Adipose tissue (tissue), 3 donors: ENCODE data around the gene MAPK10. TPM values are rescaled to one million over a fixed set of nuclear protein-coding genes. Genes with fewer than 3 reads are reported as not detected.
"Not testable (repeated sequence)": the region's sequence is repeated elsewhere in the genome, so short reads cannot be mapped to it uniquely, and the experiment has no call there.

ENCODE experiments used
- H3K27ac ChIP-seq: one replicate; pipeline ENCODE4 v1.5.1; 2013; ENCODE audit warnings: low read depth, low read length
- WGBS, 3 donors: extraction: QIAGEN DNeasy Blood & Tissue Kit; methylation state at CpG; one replicate each; pipeline ENCODE4 v1.1.7; 2013; 5-methylcytosine and 5-hydroxymethylcytosine counted together
- polyA plus RNA-seq, 3 donors: library from polyadenylated mRNA; stranded (reverse); fragments of 200-250 nt; gene quantifications; one replicate each; pipeline ENCODE4 v1.2.3, GENCODE V29; 2013
- donor health status: healthy with polysubstance abuse.
- donor health status: Bipolar disorder and iron deficiency.
- donor health status: healthy.

MAPK10 gene
- polyA plus RNA-seq, 3 donors = 3.8 to 37.8 (median 34.9) TPM

DNA sequence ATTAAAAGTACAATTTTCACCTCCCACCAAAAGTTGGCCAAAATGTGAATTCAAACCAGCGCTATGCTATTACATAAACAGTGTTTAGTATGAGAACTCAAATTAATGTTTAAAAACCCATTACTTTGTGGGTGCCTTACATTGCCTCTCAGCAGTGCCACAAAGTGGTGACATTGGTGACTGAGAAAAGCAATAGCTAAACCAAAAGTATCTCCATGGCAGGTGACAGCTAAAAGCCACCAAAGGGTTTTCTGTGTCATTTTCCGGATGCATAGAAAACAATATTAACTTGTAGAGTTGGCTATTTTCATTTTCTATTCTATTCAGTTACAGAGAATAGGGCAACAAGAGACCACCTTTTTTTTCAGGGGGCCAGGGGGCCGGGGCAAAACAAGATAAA is 261.2 kb downstream of the MAPK10 start:
- 74 to 89% (median 89%) methylated on average over 3 of the region's 3 CpGs for WGBS, 3 donors
- no peak overlapping the region for H3K27ac ChIP-seq

DNA sequence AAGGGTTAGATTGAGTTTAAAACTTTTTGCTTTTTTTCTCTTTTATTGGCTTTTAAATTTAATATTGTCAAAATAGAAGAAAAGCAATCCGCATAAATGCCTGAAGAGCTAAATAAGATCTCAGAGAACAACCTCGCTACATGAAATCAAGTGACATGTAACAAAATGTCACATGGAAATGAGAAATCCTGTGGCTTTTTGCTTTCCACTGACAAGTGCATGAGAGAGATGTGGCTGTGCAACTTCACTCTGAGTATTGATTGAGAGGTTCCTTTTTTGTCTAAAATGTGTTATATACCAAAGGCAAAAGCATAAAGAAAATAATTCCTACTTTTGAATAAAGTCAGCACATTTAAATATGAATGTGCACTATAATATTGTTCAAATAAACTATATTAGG is 263.5 kb downstream of the MAPK10 start:
- no peak overlapping the region for H3K27ac ChIP-seq
- WGBS, 3 donors = 87 to 98% (median 88%) methylated on average over 2 of the region's 2 CpGs

DNA sequence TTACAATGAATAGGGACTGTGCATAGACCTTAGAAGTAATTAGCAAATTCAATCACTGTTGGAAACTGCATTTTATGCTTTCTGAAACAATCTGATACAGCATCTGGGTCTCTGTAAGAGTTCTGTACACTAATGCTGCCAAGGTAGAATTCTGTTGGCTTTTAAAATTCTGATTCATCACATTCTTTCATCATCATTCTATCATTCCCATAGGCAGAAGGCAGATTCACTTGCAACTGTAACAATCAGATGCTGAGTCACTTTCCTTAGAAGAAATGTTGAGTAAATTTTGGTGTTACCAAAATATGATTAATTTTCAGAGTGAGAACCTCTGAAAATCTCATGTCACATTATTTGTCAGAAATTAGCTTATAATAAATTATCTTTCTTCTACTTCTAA is 267.2 kb downstream of the MAPK10 start:
- no peak overlapping the region for H3K27ac ChIP-seq

DNA sequence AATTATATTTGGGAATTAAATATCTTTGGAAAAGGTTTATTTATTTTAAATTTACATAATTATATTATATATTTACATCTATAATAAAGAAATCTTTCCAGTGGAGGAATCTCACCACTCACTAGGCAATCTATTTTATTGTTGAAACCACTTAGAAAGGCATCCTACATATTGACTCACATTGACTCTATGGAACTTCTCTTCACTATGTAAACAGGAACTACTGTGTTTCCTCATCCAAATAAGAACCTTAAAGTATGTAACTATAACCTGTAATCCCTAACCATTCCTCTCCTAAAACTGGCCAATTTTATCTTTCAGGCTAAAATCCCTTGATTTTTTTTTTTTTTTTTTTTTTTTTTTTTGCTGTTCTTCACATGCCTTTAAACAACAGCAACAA is 268.7 kb downstream of the MAPK10 start:
- H3K27ac ChIP-seq = no peak overlapping the region

DNA sequence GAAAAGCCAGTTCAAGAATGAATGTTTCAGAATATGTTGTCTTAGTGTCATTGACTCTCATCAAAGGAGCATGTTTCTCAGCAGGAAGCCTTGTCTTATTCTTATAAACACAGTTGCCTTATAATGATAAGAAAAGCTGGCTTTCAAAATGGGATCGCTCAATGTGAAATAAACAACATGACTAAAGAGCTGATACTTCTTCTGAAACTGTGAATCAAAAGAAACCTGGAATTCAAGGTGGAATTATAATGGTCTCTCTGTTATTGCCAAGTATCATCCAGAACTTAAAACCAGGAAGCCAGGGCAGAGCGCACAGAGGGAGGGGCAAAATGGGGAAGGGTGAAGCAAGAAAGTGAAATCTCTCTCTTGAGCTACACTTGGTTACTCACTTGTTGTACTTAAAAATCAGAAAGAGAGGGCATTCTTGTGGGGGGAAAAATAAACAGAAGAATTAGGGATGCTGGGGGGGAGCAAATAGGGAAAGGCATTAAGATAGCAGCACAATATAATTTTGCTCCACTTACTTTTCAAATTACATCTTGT is 270.0 kb downstream of the MAPK10 start:
- WGBS, 3 donors = 81 to 85% (median 83%) methylated on average over 2 of the region's 2 CpGs
- H3K27ac ChIP-seq = no peak overlapping the region

DNA sequence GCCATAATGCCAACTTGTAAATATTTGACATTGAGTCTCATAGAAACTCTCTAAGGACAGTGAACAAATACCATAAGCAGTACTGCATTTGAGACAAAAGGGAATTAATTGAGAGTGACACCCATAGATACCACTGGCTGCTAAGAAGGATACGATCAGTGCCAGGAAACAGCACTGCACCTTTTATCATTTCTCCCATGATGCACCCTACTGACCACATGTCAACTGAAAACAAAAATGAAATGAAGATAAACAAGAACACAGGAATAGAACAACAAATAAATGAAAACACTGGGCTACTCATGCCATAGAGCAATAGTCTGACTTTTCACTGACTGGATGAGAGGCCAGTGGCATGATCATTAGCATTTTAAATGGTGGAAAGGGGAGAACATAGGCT is 270.8 kb downstream of the MAPK10 start:
- WGBS, 3 donors = 76 to 89% (median 78%) methylated on average over 1 of the region's 1 CpG
- no peak overlapping the region for H3K27ac ChIP-seq

DNA sequence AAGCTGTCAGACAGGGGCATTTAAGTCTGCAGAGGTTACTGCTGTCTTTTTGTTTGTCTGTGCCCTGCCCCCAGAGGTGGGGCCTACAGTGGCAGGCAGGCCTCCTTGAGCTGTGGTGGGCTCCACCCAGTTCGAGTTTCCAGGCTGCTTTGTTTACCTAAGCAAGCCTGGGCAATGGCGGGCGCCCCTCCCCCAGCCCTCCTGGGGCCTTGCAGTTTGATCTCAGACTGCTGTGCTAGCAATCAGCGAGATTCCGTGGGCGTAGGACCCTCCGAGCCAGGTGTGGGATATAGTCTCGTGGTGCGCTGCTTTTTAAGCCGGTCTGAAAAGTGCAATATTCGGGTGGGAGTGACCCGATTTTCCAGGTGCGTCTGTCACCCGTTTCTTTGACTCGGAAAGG is 284.1 kb downstream of the MAPK10 start:
- not testable (repeated sequence) for H3K27ac ChIP-seq
- 86 to 94% (median 88%) methylated on average over 15 of the region's 15 CpGs for WGBS, 3 donors

DNA sequence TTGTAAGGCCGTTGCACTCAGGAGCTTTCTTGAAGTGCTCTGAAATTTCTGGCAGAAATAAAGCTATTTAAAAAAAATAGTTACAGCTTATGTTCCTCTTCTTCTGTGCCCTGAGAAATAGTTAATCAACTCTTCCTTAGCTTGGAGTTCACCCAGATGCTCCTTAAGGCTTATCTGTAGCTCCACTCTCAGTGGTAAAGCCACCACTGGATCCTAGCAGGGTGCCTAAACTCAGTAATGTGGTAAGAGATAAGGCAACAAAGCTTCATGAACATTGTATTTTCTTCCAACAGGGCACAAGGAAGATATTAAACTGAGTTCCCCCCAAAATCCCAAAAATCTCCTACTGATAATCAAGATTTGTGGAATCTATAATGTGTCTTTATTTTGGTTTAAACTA is 299.5 kb downstream of the MAPK10 start:
- no peak overlapping the region for H3K27ac ChIP-seq
- 94 to 100% (median 96%) methylated on average over 1 of the region's 1 CpG for WGBS, 3 donors

DNA sequence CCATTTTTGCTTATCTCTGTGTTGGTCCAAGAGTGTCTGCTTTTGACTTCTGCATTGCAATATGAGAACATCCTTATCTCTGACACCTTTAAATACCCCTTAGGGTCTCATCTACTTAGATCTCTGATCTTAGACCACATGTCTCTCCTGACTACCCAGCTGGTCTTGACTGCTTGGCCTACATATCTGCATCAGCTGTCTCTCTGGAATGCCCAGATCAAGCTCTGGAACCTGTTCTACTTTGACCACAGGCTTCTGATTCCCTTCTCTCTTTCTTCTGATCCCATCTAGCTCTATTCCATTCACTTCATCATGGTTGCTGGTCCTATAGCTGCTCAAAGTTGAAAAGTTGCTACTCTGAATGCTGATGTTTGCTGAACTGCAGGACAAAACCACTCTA is 301.2 kb downstream of the MAPK10 start:
- no peak overlapping the region for H3K27ac ChIP-seq

DNA sequence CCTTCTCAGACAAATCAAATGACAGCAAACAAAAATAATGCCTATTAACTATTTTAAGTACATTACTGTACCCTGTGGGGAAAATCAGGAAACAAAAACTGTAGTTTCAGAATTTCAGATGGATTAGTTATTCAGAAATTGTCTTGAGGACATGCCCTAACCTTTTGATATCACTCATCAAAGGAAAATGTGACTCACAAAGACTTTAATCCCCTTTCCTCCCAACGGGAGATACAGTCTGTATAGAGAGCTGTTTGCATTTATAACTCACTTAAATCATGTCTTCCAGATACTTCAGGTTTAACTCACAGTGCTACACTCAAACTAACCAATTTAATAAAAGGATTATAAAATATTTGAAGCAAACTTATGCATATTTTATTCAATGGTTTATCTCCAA is 304.0 kb downstream of the MAPK10 start:
- no peak overlapping the region for H3K27ac ChIP-seq
- WGBS, 3 donors = 29 to 55% (median 48%) methylated on average over 1 of the region's 1 CpG

DNA sequence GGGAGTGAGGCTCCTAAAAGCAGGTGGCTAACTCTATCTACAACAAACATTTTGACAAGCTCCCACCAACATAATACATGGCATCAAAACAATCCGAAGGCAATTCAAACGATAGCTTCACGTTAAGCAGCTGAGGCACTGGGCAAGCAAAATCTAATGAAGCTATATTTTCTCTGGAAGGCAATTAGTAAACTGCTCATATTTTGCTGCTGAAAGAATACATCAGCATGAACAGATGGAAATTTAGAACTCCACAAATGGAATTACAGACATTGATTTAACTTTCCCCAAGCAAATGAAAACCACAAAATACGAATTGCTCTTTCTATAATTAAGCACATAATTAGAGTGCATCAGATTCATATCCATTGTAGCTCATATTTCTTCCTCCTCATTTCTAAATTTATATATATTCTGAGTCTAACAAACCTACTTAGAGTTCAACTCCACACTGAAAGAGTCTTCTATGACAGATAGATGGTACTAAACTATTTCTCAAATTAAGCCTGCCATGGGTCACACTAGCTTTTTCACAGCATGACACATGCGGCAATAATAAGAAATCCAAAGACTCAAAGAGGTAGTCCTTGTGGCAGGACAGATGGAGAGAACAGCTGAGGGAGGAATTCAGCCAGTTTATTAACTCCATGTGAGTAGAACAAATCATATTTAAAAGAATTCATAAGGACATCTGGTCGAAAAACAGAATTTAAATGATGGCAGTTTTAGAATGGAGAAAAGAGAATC is 305.4 kb downstream of the MAPK10 start:
- no peak overlapping the region for H3K27ac ChIP-seq
- WGBS, 3 donors = 68 to 89% (median 88%) methylated on average over 6 of the region's 6 CpGs

DNA sequence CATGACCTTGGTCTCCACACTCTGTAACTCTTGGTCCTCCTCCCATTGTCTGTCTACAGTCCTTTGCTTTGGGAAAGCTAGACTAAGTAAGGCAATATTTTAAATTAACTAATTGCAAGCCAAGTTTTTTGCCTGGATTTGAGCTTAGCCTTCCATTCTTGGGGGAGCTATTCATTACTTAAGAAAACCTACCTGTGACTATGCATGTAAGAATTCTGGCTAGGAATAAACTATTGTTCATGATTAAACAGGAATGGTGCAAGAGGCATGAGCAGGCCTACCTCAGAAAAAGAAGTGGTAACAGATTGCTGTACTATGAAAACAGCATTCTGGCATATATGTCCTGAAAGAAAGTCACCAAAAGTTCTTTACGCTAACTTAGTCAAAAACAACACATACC is 309.4 kb downstream of the MAPK10 start:
- 95 to 100% (median 97%) methylated on average over 1 of the region's 1 CpG for WGBS, 3 donors
- H3K27ac ChIP-seq = no peak overlapping the region

DNA sequence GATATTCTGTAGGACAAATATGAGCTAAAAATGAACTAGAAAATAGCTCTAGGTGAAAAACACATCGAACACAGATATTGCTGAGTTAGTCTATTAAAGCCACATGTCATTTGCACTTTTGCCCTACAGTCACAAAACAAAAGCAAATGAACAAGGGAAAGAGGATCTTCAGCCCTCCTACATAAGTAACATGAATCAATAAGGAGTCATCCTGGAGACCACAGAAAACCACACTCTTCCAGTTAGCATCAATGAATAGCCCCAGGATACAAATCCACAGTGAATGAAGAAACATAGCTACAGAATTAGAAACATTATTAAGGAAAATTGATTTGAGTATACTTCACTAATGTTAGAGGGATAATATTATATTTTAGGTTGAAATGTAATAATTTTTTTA is 311.4 kb downstream of the MAPK10 start:
- WGBS, 3 donors = 80 to 88% (median 82%) methylated on average over 1 of the region's 1 CpG
- no peak overlapping the region for H3K27ac ChIP-seq

DNA sequence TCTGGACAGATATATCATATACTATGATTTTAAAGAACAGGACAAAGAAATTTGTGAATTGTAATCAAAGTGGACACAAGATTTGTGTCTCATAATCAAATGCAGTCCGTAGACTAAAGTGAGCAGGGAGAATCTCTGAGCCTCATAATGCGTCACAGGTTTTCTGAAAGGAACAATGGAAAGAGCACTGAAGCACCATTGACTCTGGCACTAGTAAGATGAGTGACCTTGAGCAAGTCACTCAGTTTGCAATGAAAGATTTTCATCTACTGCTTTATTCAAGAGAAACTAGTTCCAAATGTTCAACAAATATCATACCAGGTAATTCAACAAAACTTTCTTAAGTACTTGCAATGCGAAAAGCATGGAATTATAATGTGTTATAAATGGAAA is 315.3 kb downstream of the MAPK10 start:
- WGBS, 3 donors = 43 to 78% (median 69%) methylated on average over 3 of the region's 3 CpGs

DNA sequence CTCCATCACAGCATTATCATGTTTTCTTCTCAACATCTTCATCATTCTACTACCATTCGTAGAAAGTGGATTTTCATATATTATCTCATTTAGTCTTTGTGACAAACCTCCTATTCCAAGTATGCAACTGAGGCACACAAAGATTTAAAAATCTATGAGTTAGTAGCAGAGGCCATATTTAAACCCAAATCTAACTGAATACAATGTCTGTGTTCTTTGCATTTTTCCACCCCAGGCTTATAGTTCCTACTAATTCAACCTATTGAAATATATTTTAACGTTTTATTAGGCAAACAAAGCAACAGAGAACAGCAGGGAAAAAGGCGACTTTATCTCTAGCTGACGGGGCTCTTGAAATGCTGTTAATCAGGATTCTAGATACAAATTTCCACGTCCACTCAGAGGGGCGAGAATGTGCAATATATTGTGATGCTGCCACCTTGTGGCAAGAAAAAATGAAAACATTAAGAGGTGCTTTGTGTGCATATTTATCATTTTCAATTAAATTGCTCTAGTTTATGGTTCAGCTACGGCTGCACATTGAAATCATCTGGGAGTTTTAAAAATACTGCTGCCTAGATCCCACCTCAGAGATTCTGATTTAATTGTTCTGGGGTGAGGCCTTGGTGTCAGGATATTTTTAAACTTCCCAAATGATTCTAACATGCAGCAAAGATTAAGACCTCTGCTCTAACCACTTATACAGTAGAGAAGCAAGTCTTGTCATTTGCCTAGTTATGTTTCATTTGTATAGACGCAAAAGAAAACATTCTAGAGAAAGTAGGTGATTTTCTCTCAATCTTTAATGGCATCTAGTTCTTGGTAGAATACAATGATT is 315.9 kb downstream of the MAPK10 start:
- H3K27ac ChIP-seq = no peak overlapping the region
- whole genome bisulfite sequencing, 3 donors = 16 to 21% (median 20%) methylated on average over 8 of the region's 8 CpGs

More for the DNA sequence above, 315.3 kb downstream of the MAPK10 start:
- no peak overlapping the region for H3K27ac ChIP-seq

DNA sequence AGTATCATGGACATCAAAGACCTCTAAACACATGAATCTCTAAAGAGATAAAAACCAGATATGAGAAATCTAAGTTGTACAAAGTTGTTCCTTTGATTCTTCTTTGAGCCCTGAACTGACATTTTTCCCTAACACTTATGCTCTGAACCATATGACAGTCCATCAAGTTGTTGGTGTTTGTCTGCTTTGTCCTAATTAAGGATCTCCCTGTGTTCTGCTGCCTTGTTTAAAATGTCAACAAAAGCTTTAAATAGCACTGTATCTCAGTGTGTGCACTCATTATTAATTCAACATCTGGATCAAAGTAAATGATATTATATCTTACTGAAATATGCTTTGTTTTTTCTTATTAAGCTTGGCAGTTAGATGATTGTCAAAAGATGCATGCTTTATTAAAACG is 321.8 kb downstream of the MAPK10 start:
- 79 to 92% (median 90%) methylated on average over 1 of the region's 1 CpG for WGBS, 3 donors
- H3K27ac ChIP-seq = no peak overlapping the region

DNA sequence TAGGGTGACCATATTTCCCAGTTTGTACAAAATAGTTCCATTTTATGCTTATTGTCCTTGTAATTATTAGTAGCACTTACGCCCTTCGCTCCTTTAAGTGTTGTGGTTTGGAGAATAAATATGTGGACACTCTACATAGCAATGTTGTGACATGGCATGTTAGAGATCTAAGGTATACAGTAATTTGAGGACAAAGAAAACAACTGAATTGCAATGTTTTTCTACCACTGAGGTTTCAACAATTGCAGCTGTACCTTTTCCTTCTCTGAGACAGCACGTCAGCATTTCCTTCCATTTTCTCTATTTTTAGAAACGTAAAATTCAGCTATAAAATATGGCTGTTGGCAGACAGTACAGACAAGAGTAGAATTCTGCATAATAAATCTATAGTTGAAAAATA is 323.1 kb downstream of the MAPK10 start:
- no peak overlapping the region for H3K27ac ChIP-seq
- WGBS, 3 donors = 63 to 86% (median 65%) methylated on average over 4 of the region's 4 CpGs

DNA sequence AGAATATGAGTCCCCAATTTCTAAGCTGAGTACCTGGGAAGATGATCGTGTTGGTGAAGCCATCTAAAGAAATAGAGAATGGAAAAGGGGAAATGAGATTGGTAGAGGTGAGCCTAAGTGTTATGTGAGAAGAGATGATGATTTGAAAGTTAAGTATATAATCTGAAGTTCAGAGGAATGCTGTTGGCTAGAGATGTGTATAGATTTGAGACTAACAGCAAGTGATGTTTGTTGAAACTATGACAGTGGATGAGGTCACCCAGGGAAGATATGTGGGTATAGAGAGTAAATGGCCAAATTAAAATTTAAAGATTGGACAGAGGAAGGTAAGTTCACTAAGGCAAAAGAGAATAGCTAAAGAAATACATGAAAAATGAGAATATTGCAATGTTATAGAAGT is 324.2 kb downstream of the MAPK10 start:
- H3K27ac ChIP-seq = no peak overlapping the region
- 88 to 93% (median 93%) methylated on average over 1 of the region's 1 CpG for WGBS, 3 donors

DNA sequence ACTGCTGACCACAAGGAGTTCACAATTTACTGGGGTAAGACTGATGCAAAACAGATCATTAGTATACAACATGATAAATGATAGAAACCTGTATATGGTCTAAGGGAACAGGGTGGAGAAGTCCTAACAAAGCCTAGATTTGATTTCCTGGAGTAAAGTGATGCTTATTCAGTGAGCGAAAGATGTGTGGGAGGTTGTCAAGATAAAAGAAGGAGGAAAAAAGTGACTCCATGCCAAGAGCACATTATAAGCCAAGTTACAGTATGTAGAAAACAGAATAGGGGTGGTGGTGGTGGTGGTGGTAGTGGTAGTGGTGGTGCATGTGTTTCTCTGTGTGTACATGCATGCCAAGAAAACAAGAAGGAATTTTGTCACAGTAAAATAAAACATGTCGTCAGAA is 325.2 kb downstream of the MAPK10 start:
- 88 to 93% (median 93%) methylated on average over 2 of the region's 2 CpGs for whole genome bisulfite sequencing, 3 donors
- no peak overlapping the region for H3K27ac ChIP-seq

DNA sequence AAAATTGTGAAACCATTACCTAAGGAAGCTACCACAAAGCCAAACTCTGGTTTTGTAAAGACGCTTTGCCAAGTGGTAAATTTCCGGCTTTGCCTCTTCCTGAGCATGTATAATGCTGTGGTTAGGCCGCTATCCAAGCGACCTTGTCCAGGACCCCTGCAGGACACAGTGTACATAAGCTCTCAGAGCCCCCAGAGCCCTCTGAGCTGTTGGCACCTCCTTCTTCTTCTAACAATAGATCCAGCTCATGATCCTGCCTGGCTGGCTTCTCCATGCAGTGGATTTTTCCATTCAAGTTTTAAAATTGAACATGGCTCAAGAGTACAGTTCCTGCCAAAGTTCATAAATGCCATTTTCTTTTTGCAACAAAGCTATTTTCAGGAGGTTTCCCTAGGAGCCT is 326.7 kb downstream of the MAPK10 start:
- H3K27ac ChIP-seq = no peak overlapping the region
- 24 to 70% (median 24%) methylated on average over 4 of the region's 4 CpGs for WGBS, 3 donors
